NT2/D1 (cell line): ENCODE results near the gene CCDC146.

Source experiments
- SUZ12 ChIP-seq: IDR thresholded peaks from 2 replicates; pipeline ENCODE4 v1.6.1; 2011; ENCODE audit not compliant: insufficient read length, insufficient read depth; ENCODE audit errors: extremely low read depth
- YY1 ChIP-seq: IDR thresholded peaks from 2 replicates; pipeline ENCODE4 v1.6.1; 2011; ENCODE audit not compliant: insufficient read length, insufficient read depth
- ZNF274 ChIP-seq: IDR thresholded peaks from 2 replicates; pipeline ENCODE4 v1.6.1; 2011; ENCODE audit warnings: mild to moderate bottlenecking, low read depth, low read length

- TF ChIP-seq ZNF274 (no peak), SUZ12 (no peak), YY1 (no peak)
Observed at GRCh38 chr7:77188731-77189437, 66.5 kb downstream of the CCDC146 start.
